PC-9 (cell line): Measurements from ENCODE around the gene RCE1. TPM values are rescaled to one million over a fixed set of nuclear protein-coding genes. Genes with fewer than 3 reads are reported as not detected.

Experiments used
- BruUV-seq: library from RNA; stranded (reverse); fragments of 400-500 nt; replicated peaks from 2 replicates; lab custom pipeline; 2021; lab: Mats Ljungman, UMichigan
- CTCF ChIA-PET: fragments of 300-600 bp; sonication (Branson Sonifier 250); formaldehyde crosslinking; loops from one replicate; lab custom pipeline; 2022; ENCODE audit warnings: antibody characterized with exemption; lab: Charles Lee
- POLR2A ChIA-PET: fragments of 300-600 bp; sonication (Branson Sonifier 250); formaldehyde crosslinking; loops from one replicate; lab custom pipeline; 2022; ENCODE audit warnings: antibody characterized with exemption; ENCODE audit not compliant: unreplicated experiment; lab: Charles Lee
- DNase-seq, 2 experiments: peaks; one replicate each; pipeline versions ENCODE4 v3.0.0 to v3.0.0-alpha.2; 2015 to 2022; ENCODE audit warnings: mixed read lengths in 1 of 2
- H2AFZ ChIP-seq: fragments of 200-600 bp; sonication (generic); 2 replicates; pipeline ENCODE4 v1.8.1; 2017; ENCODE audit warnings: antibody characterized with exemption
- H3F3A ChIP-seq: fragments of 200-600 bp; sonication (generic); 2 replicates; pipeline ENCODE4 v1.8.1; 2017; ENCODE audit warnings: antibody characterized with exemption, mild to moderate bottlenecking, low read depth; ENCODE audit not compliant: insufficient read depth
- H3K27ac ChIP-seq: fragments of 200-600 bp; sonication (generic); 2 replicates; pipeline ENCODE4 v1.6.1; 2016; ENCODE audit warnings: mixed run types
- H3K27me3 ChIP-seq: fragments of 200-600 bp; sonication (generic); 2 replicates; pipeline ENCODE4 v1.6.1; 2016; ENCODE audit warnings: low read depth, mixed run types; ENCODE audit not compliant: insufficient read depth
- H3K36me3 ChIP-seq: fragments of 200-600 bp; sonication (generic); 2 replicates; pipeline ENCODE4 v1.6.1; 2016; ENCODE audit warnings: low read depth, mixed run types
- H3K4me1 ChIP-seq: fragments of 200-600 bp; sonication (generic); replicated peaks from 2 replicates; pipeline ENCODE4 v1.6.1; 2016; ENCODE audit warnings: mixed run types; ENCODE audit not compliant: insufficient read depth
- H3K4me2 ChIP-seq: fragments of 200-600 bp; sonication (generic); 2 replicates; pipeline ENCODE4 v1.6.1; 2017; ENCODE audit warnings: mixed run types
- H3K4me3 ChIP-seq: fragments of 200-600 bp; sonication (generic); 2 replicates; pipeline ENCODE4 v1.6.1; 2016; ENCODE audit warnings: mixed run types
- H3K79me2 ChIP-seq: fragments of 200-600 bp; sonication (generic); 2 replicates; pipeline ENCODE4 v1.6.1; 2017; ENCODE audit warnings: low read depth, mixed run types
- H3K9me2 ChIP-seq: fragments of 200-600 bp; sonication (generic); 2 replicates; pipeline ENCODE4 v1.8.1; 2017; ENCODE audit warnings: mild to moderate bottlenecking; ENCODE audit not compliant: insufficient read depth
- H3K9me3 ChIP-seq: fragments of 200-600 bp; sonication (generic); 2 replicates; pipeline ENCODE4 v1.8.1; 2016; ENCODE audit warnings: low read depth; ENCODE audit not compliant: insufficient read depth
- H4K20me1 ChIP-seq: fragments of 200-600 bp; sonication (generic); 2 replicates; pipeline ENCODE4 v1.8.1; 2017; ENCODE audit not compliant: insufficient read depth
- EZH2 ChIP-seq: fragments of 200-600 bp; sonication (generic); IDR thresholded peaks from 2 replicates; pipeline ENCODE4 v1.8.0; 2017; ENCODE audit warnings: antibody characterized with exemption, low read depth
- intact Hi-C: fragments of 100-400 bp; cut with micrococcal nuclease; formaldehyde crosslinking; loops from one replicate; pipeline ENCODE4 v1.10.0; 2022; ENCODE audit not compliant: unreplicated experiment
- total RNA-seq: library from RNA; stranded (reverse); gene quantifications from 2 replicates; pipeline ENCODE4 v1.2.3, GENCODE V29; 2021
- TF ChIP-seq, protein P1 (sequence below): fragments of 200-600 bp; sonication (generic); conservative IDR thresholded peaks from 2 replicates; pipeline ENCODE4 v1.6.1; 2017; ENCODE audit warnings: mixed run types, antibody characterized with exemption, mild to moderate bottlenecking, moderate library complexity

RCE1 gene
- total RNA-seq, 1 experiment from 2014 or later, result 42.9 TPM

DNA sequence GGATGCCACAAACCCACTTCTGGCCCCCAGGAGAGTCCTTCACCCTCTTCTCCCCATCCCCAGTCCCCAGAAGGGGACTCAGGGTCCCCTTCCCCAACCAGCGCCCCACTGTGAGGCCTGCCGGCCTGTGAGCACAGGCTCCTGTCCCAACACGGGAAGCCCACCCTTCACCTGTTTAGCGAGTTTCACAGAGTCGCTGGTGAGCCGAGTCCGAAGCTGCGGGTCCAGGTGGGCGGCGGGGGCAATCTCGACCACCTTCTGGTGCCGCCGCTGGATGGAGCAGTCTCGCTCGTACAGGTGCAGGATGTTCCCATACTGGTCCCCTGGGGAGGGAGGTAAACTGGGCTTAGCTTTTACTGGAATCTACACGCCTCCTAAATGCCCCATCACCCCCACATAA lies 26.9 kb downstream of the RCE1 start:
- intact Hi-C loops, result no loop called here
- ChIA-PET POLR2A (no interaction called here), CTCF (interaction anchor here (0.6 kb wide), 1 partner anchor 62 kb away, joined by 6 read pairs; no protein-coding TSS in a partner anchor)
- Histone ChIP-seq H3F3A (peaks cover 13% of the 10 kb centered on the region; the same call in 1 of the 2 replicates), H3K4me3 (no peak overlapping the region), H3K4me1 (peaks cover 5% of the 10 kb centered on the region; the same call in 1 of the 2 replicates), H3K27ac (no peak overlapping the region), H3K79me2 (no peaks in the 10 kb centered on the region), H3K9me3 (no peaks in the 10 kb centered on the region), H4K20me1 (no peaks in the 10 kb centered on the region), H3K4me2 (no peak overlapping the region), H3K27me3 (no peaks in the 10 kb centered on the region), H2AFZ (no peak overlapping the region), H3K36me3 (no peaks in the 10 kb centered on the region), H3K9me2 (no peaks in the 10 kb centered on the region)
- BruUV-seq, result no TSS peak
- TF ChIP-seq, protein P1, sequence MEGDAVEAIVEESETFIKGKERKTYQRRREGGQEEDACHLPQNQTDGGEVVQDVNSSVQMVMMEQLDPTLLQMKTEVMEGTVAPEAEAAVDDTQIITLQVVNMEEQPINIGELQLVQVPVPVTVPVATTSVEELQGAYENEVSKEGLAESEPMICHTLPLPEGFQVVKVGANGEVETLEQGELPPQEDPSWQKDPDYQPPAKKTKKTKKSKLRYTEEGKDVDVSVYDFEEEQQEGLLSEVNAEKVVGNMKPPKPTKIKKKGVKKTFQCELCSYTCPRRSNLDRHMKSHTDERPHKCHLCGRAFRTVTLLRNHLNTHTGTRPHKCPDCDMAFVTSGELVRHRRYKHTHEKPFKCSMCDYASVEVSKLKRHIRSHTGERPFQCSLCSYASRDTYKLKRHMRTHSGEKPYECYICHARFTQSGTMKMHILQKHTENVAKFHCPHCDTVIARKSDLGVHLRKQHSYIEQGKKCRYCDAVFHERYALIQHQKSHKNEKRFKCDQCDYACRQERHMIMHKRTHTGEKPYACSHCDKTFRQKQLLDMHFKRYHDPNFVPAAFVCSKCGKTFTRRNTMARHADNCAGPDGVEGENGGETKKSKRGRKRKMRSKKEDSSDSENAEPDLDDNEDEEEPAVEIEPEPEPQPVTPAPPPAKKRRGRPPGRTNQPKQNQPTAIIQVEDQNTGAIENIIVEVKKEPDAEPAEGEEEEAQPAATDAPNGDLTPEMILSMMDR, result no peak
- TF ChIP-seq EZH2, result no peak
- no peak for DNase-seq

GRCh38 chr11:66870616-66871520 lies 27.6 kb downstream of the RCE1 start:
- CTCF ChIA-PET, result no interaction called here
- Histone ChIP-seq H3F3A (peaks cover 13% of the 10 kb centered on the region; the same call in 1 of the 2 replicates), H3K36me3 (no peaks in the 10 kb centered on the region), H3K79me2 (no peaks in the 10 kb centered on the region), H3K27ac (no peak overlapping the region), H3K9me2 (no peaks in the 10 kb centered on the region), H4K20me1 (no peaks in the 10 kb centered on the region), H3K4me1 (peaks cover 5% of the 10 kb centered on the region; the same call in 1 of the 2 replicates), H2AFZ (no peak overlapping the region), H3K27me3 (no peaks in the 10 kb centered on the region), H3K4me2 (no peak overlapping the region), H3K9me3 (no peaks in the 10 kb centered on the region), H3K4me3 (no peak overlapping the region)
- BruUV-seq, result no TSS peak
- intact Hi-C loops, result no loop called here
- DNase-seq, result no peak
- POLR2A ChIA-PET, result no interaction called here
- TF ChIP-seq, protein P1, result no peak
- no peak for TF ChIP-seq EZH2

- intact Hi-C loops, result no loop called here
- CTCF ChIA-PET, result no interaction called here
- POLR2A ChIA-PET, result no interaction called here
These were observed 28.3 kb downstream of the RCE1 start for GRCh38 chr11:66871521-66871901.

More at GRCh38 chr11:66871521-66871901, 28.3 kb downstream of the RCE1 start:
- Histone ChIP-seq H3K79me2 (no peaks in the 10 kb centered on the region), H3K36me3 (no peaks in the 10 kb centered on the region), H3K4me1 (peaks cover 5% of the 10 kb centered on the region; the same call in 1 of the 2 replicates), H2AFZ (no peak overlapping the region), H3K4me2 (no peak overlapping the region), H3K27ac (no peak overlapping the region), H3K4me3 (no peak overlapping the region), H3F3A (peaks cover 13% of the 10 kb centered on the region; the same call in 1 of the 2 replicates), H3K9me3 (no peaks in the 10 kb centered on the region), H3K27me3 (no peaks in the 10 kb centered on the region), H4K20me1 (no peaks in the 10 kb centered on the region), H3K9me2 (no peaks in the 10 kb centered on the region)
- no TSS peak for BruUV-seq
- TF ChIP-seq EZH2, result no peak
- TF ChIP-seq, protein P1, result no peak
- DNase-seq, result no peak
